Bronchial epithelial cell (primary cell): ENCODE data around the gene CRISP3. TPM values are rescaled to one million over a fixed set of nuclear protein-coding genes. Genes with fewer than 3 reads are reported as not detected.

Experiments used
- total RNA-seq: library from RNA; depleted of rRNA; stranded (reverse); fragments of >200 nt; gene quantifications from 2 replicates; pipeline ENCODE4 v1.2.1, GENCODE V29; 2014

The CRISP3 gene
- total RNA-seq, 1 donor from 2014 or later: under 0.01 TPM

Other genes starting within 250 kb of the CRISP3 start
- 0.26 TPM in 1 of 2 replicates, not detected in the other for gene GLYATL3, start 244.5 kb downstream of the CRISP3 start, total RNA-seq
- 7.8 and 10.8 TPM in 2 replicates for gene C6orf141, start 193.7 kb downstream of the CRISP3 start, total RNA-seq
- gene RHAG, start 107.5 kb downstream of the CRISP3 start, total RNA-seq: not detected in 2 replicates
- not detected in 2 replicates for gene CRISP2, start 30.8 kb downstream of the CRISP3 start, total RNA-seq
- not detected in 2 replicates for gene PGK2, start 42.9 kb upstream of the CRISP3 start, total RNA-seq
- gene CRISP1, start 122.1 kb upstream of the CRISP3 start, total RNA-seq: not detected in 2 replicates
- gene DEFB114, start 219.8 kb upstream of the CRISP3 start, total RNA-seq: not detected in 2 replicates
- not detected in 2 replicates for gene DEFB113, start 225.2 kb upstream of the CRISP3 start, total RNA-seq